K562 (cell line): ENCODE data around the gene ANTKMT.

Experiments used
- CTCF ChIP-seq, 3 experiments: IDR thresholded peaks in 2 of 3; conservative IDR thresholded peaks in 1 of 3; 2 replicates each; pipeline ENCODE4 v1.5.1; 2011 to 2012; ENCODE audit warnings: low read length in 3 of 3, mild to moderate bottlenecking in 3 of 3, control low read depth in 2 of 3, improper control_type of control experiment in 1 of 3, inconsistent platforms in 1 of 3, low read depth in 1 of 3, mixed read lengths in 1 of 3, moderate library complexity in 1 of 3; ENCODE audit not compliant: insufficient read depth in 2 of 3
- EZH2 ChIP-seq: IDR thresholded peaks from 2 replicates; pipeline ENCODE4 v1.6.1; 2012; ENCODE audit warnings: low read depth, mild to moderate bottlenecking, inconsistent platforms, low read length, borderline replicate concordance
- SMAD4 ChIP-seq: fragments of 250-450 bp; sonication (Bioruptor Pico); conservative IDR thresholded peaks from 2 replicates; pipeline ENCODE4 v1.8.0; 2021; ENCODE audit warnings: inconsistent platforms, mild to moderate bottlenecking, moderate library complexity
- THAP12 ChIP-seq: fragments of 250-450 bp; sonication (Bioruptor Pico); IDR thresholded peaks from 2 replicates; pipeline ENCODE4 v1.9.0; 2021; ENCODE audit warnings: mild to moderate bottlenecking, inconsistent platforms
- ZFP36 ChIP-seq: fragments of 150-350 bp; IDR thresholded peaks from 2 replicates; pipeline ENCODE4 v1.6.1; 2018; ENCODE audit warnings: low read length, low read depth; ENCODE audit not compliant: partially characterized antibody
- ZNF212 ChIP-seq: fragments of 450-650 bp; formaldehyde crosslinking; IDR thresholded peaks from 2 replicates; pipeline ENCODE4 v1.4.0; 2020; ENCODE audit warnings: mild to moderate bottlenecking
- ZNF239 ChIP-seq: fragments of 250-450 bp; sonication (Bioruptor Pico); IDR thresholded peaks from 2 replicates; pipeline ENCODE4 v1.4.0; 2020; ENCODE audit warnings: mild to moderate bottlenecking
- TF ChIP-seq, protein P1 (sequence below), 2 experiments: fragments of 450-650 bp; formaldehyde crosslinking in 1 of 2; IDR thresholded peaks; 2 replicates each; pipeline versions ENCODE4 v1.4.0 to v1.6.1; 2014 to 2020; ENCODE audit warnings: mild to moderate bottlenecking in 2 of 2, borderline replicate concordance in 1 of 2, low read depth in 1 of 2
- TF ChIP-seq, protein P2 (sequence below): sonication (generic); formaldehyde crosslinking; IDR thresholded peaks from 2 replicates; pipeline ENCODE4 v1.8.0; 2022; ENCODE audit warnings: mild to moderate bottlenecking, missing genetic modification reagents, borderline replicate concordance

DNA sequence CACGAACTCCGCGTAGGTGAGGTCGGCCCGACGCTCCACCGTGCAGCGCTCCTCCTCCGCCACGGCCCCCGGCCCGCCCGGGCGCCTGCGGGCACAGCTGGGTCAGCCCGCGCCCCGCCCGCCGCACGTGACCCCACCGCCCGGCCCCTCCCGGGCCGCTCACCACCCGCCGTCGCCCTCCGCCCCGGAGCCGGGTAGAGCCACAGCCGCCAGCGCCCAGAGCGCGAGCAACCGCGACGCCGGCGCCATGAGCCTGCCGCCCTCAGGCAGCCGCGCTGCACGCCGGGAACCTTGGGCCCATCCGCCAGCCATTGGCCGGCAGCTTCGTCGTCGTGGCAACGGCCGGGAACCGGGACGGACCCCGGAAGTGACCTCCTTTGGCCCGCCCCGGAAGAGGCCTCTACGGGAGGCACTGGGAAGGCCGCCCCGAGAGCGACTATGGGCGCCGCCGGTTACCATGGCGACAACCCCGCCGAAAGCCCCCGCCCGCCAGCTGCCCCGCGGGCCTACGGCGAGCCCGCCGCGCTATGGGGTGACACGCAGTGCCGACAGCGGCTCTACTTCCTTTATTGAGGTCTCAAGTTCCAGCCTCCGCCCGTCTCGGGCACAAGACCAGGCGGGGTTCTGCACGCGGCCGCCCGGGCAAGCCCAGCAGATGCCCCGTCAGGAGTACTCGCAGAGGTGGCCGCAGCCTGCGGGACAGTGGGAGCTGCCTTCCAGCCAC is 36.7 kb upstream of the ANTKMT start, which contains the start of gene JMJD8:
- TF ChIP-seq CTCF (IDR thresholded peaks at IDR 0.05 in 2 of 3, conservative IDR thresholded peaks at IDR 0.05 in 1 of 3; ENCODE audit: insufficient read depth in 2 of 3, low read depth in 1 of 3, low read length in 3 of 3) (0 out of 6 replicates have a peak, but pooled peaks of 1 of the 3 experiments have one; percentile 1), SMAD4 (no peak), EZH2 (no peak), ZNF212 (CRISPR knock-in tag) (no peak), ZNF239 (CRISPR knock-in tag) (no peak), ZFP36 (no peak), THAP12 (no peak; the same call in 1 of the 2 replicates)
- TF ChIP-seq, protein P1, sequence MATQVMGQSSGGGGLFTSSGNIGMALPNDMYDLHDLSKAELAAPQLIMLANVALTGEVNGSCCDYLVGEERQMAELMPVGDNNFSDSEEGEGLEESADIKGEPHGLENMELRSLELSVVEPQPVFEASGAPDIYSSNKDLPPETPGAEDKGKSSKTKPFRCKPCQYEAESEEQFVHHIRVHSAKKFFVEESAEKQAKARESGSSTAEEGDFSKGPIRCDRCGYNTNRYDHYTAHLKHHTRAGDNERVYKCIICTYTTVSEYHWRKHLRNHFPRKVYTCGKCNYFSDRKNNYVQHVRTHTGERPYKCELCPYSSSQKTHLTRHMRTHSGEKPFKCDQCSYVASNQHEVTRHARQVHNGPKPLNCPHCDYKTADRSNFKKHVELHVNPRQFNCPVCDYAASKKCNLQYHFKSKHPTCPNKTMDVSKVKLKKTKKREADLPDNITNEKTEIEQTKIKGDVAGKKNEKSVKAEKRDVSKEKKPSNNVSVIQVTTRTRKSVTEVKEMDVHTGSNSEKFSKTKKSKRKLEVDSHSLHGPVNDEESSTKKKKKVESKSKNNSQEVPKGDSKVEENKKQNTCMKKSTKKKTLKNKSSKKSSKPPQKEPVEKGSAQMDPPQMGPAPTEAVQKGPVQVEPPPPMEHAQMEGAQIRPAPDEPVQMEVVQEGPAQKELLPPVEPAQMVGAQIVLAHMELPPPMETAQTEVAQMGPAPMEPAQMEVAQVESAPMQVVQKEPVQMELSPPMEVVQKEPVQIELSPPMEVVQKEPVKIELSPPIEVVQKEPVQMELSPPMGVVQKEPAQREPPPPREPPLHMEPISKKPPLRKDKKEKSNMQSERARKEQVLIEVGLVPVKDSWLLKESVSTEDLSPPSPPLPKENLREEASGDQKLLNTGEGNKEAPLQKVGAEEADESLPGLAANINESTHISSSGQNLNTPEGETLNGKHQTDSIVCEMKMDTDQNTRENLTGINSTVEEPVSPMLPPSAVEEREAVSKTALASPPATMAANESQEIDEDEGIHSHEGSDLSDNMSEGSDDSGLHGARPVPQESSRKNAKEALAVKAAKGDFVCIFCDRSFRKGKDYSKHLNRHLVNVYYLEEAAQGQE (IDR thresholded peaks at IDR 0.05; ENCODE audit: borderline replicate concordance) = no peak
- TF ChIP-seq, protein P1 (CRISPR knock-in tag; IDR thresholded peaks at IDR 0.05; ENCODE audit: low read depth) = no peak
- TF ChIP-seq, protein P2, sequence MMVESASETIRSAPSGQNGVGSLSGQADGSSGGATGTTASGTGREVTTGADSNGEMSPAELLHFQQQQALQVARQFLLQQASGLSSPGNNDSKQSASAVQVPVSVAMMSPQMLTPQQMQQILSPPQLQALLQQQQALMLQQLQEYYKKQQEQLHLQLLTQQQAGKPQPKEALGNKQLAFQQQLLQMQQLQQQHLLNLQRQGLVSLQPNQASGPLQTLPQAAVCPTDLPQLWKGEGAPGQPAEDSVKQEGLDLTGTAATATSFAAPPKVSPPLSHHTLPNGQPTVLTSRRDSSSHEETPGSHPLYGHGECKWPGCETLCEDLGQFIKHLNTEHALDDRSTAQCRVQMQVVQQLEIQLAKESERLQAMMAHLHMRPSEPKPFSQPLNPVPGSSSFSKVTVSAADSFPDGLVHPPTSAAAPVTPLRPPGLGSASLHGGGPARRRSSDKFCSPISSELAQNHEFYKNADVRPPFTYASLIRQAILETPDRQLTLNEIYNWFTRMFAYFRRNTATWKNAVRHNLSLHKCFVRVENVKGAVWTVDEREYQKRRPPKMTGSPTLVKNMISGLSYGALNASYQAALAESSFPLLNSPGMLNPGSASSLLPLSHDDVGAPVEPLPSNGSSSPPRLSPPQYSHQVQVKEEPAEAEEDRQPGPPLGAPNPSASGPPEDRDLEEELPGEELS (CRISPR knock-in tag) = no peak
